ENCODE results near the gene C10orf95. TPM values are rescaled to one million over a fixed set of nuclear protein-coding genes. Genes with fewer than 3 reads are reported as not detected.

C10orf95 gene
- total and polyA plus RNA-seq, 2 donors (not counting 3 experiments of a cell fraction or from before 2014, with no cell fraction given) = 0.08 TPM; not detected in 1

- Histone ChIP-seq H3K4me2 (ENCODE audit: insufficient read depth, low read length) (no peak overlapping the region), H3K27ac (ENCODE audit: insufficient read depth, low read depth, low read length) (no peak overlapping the region), H2AFZ (ENCODE audit: low read depth, low read length) (no peak overlapping the region), H3K9me1 (replicated peaks; ENCODE audit: control insufficient read depth, extremely low read depth, insufficient read depth, low read length) (no peaks in the 10 kb centered on the region), H3K36me3 (ENCODE audit: control insufficient read depth in 2 of 2, extremely low read depth in 1 of 2, insufficient read depth in 2 of 2, low read length in 2 of 2) (peaks cover 0 to 9% of the 10 kb centered on the region in 2 experiments), H3K79me2 (ENCODE audit: control insufficient read depth, insufficient read depth, low read length) (no peaks in the 10 kb centered on the region), H3K4me1 (ENCODE audit: control insufficient read depth, extremely low read depth, insufficient read depth, low read length) (peaks cover 16% of the 10 kb centered on the region), H3K9me3 (replicated peaks; ENCODE audit: control insufficient read depth, insufficient read depth, low read length) (no peaks in the 10 kb centered on the region), H3K4me3 (replicated peaks in 1 of 3; ENCODE audit: insufficient read depth in 1 of 3, low read depth in 1 of 3, low read length in 3 of 3) (no peak overlapping the region), H4K20me1 (replicated peaks; ENCODE audit: control insufficient read depth, extremely low read depth, insufficient read depth, low read length) (no peaks in the 10 kb centered on the region), H3K27me3 (ENCODE audit: control insufficient read depth in 2 of 2, insufficient read depth in 2 of 2, low read length in 2 of 2) (no peaks in the 10 kb centered on the region), H3K9ac (replicated peaks; ENCODE audit: extremely low read depth, insufficient read depth, low read length) (no peak overlapping the region)
- FAIRE-seq (no peak), DNase-seq (ENCODE audit: low read depth, low spot score) (no peak)
- CTCF ChIA-PET = interaction anchor here (1.4 to 6.5 kb wide), 3 partner anchors 20 to 195 kb away, joined by 4 to 74 read pairs (median 51); no protein-coding TSS in a partner anchor
- dilution Hi-C loops (cut with MboI; ENCODE audit: extremely low pct_ligation_motif_present, low sequenced_read_pairs) (no loop called here), intact Hi-C loops (cut with micrococcal nuclease) (loop anchor here (5.0 kb wide), 3 partner anchors 77 to 222 kb away; partner anchors contain the start of genes ACTR1A and SUFU)
- POLR2A ChIA-PET = no interaction called here
- BruUV-seq (replicated peaks) = no TSS peak
- no peak for TF ChIP-seq EZH2 (IDR thresholded peaks at IDR 0.05; ENCODE audit: borderline replicate concordance, low read depth, low read length, severe bottlenecking)
- TF ChIP-seq POLR2A (IDR thresholded peaks at IDR 0.05; ENCODE audit: low read depth, low read length) = peak; percentile 18
Observed at GRCh38 chr10:102424916-102425315, 26.4 kb downstream of the C10orf95 start.

- dilution Hi-C loops (cut with MboI; ENCODE audit: extremely low pct_ligation_motif_present, low sequenced_read_pairs) (no loop called here), intact Hi-C loops (cut with micrococcal nuclease) (loop anchor here (5.0 kb wide), 3 partner anchors 78 to 223 kb away; partner anchors contain the start of genes ACTR1A and SUFU)
- no peak for DNase-seq (ENCODE audit: low read depth, low spot score)
Observed at GRCh38 chr10:102424145-102424544, 27.2 kb downstream of the C10orf95 start.

More at GRCh38 chr10:102424145-102424544, 27.2 kb downstream of the C10orf95 start:
- peaks cover 0 to under 1% of the 10 kb centered on the region in 2 experiments for H3K27me3 ChIP-seq (ENCODE audit: control insufficient read depth in 2 of 2, insufficient read depth in 2 of 2, low read length in 2 of 2)
- TF ChIP-seq EZH2 (IDR thresholded peaks at IDR 0.05; ENCODE audit: borderline replicate concordance, low read depth, low read length, severe bottlenecking) (no peak), GATA2 (IDR thresholded peaks at IDR 0.05; ENCODE audit: insufficient read depth, insufficient read length, low read depth, low read length) (no peak), FOS (IDR thresholded peaks at IDR 0.05; ENCODE audit: borderline replicate concordance, insufficient read depth, low read length) (no peak), MYC (IDR thresholded peaks at IDR 0.05; ENCODE audit: low read depth, low read length) (no peak), CTCF (IDR thresholded peaks at IDR 0.05; ENCODE audit: extremely low read depth in 1 of 2, insufficient read depth in 1 of 2, low read depth in 1 of 2, low read length in 2 of 2) (no peak), POLR2AphosphoS5 (IDR thresholded peaks at IDR 0.05; ENCODE audit: insufficient read depth, low read depth, low read length) (no peak), MAX (IDR thresholded peaks at IDR 0.05; ENCODE audit: insufficient read depth, insufficient read length) (no peak), JUN (IDR thresholded peaks at IDR 0.05; ENCODE audit: borderline replicate concordance, insufficient read depth, insufficient read length, low read depth) (no peak), POLR2A (IDR thresholded peaks at IDR 0.05; ENCODE audit: low read depth, low read length) (no peak)
- H3K9me3 ChIP-seq (replicated peaks; ENCODE audit: control insufficient read depth, insufficient read depth, low read length) = no peaks in the 10 kb centered on the region
- no peak overlapping the region for H3K4me2 ChIP-seq (ENCODE audit: insufficient read depth, low read length)
- H2AFZ ChIP-seq (ENCODE audit: low read depth, low read length) = no peak overlapping the region
- H3K4me1 ChIP-seq (ENCODE audit: control insufficient read depth, extremely low read depth, insufficient read depth, low read length) = peaks cover 20% of the 10 kb centered on the region
- H3K36me3 ChIP-seq (ENCODE audit: control insufficient read depth in 2 of 2, extremely low read depth in 1 of 2, insufficient read depth in 2 of 2, low read length in 2 of 2) = peaks cover 0 to 9% of the 10 kb centered on the region in 2 experiments
- no TSS peak for BruUV-seq (replicated peaks)
- H3K27ac ChIP-seq (ENCODE audit: insufficient read depth, low read depth, low read length) = no peak overlapping the region
- H3K9ac ChIP-seq (replicated peaks; ENCODE audit: extremely low read depth, insufficient read depth, low read length) = no peak overlapping the region
- POLR2A ChIA-PET = no interaction called here
- H3K79me2 ChIP-seq (ENCODE audit: control insufficient read depth, insufficient read depth, low read length) = no peaks in the 10 kb centered on the region
- CTCF ChIA-PET = interaction anchor here (1.4 to 6.5 kb wide), 5 partner anchors 8 to 194 kb away, joined by 4 to 74 read pairs (median 25); partner anchors contain the start of gene CUEDC2
- no peaks in the 10 kb centered on the region for H4K20me1 ChIP-seq (replicated peaks; ENCODE audit: control insufficient read depth, extremely low read depth, insufficient read depth, low read length)
- no peaks in the 10 kb centered on the region for H3K9me1 ChIP-seq (replicated peaks; ENCODE audit: control insufficient read depth, extremely low read depth, insufficient read depth, low read length)
- H3K4me3 ChIP-seq (replicated peaks in 1 of 3; ENCODE audit: insufficient read depth in 1 of 3, low read depth in 1 of 3, low read length in 3 of 3) = no peak overlapping the region
- FAIRE-seq = no peak
